Skeletal muscle satellite cell (primary cell): Measurements from ENCODE around the gene AGBL1.

Experiments
- H3K27me3 ChIP-seq: 2 replicates; pipeline ENCODE4 v1.7.0; 2013; ENCODE audit warnings: low read length; ENCODE audit not compliant: control insufficient read depth, insufficient read depth
- H3K36me3 ChIP-seq: 2 replicates; pipeline ENCODE4 v1.7.0; 2013; ENCODE audit warnings: mild to moderate bottlenecking, control low read depth, low read length; ENCODE audit not compliant: insufficient read depth
- H3K4me1 ChIP-seq: 2 replicates; pipeline ENCODE4 v1.7.0; 2013; ENCODE audit warnings: low read length; ENCODE audit not compliant: control insufficient read depth, insufficient read depth
- H3K4me2 ChIP-seq: 2 replicates; pipeline ENCODE4 v1.7.0; 2013; ENCODE audit warnings: mild to moderate bottlenecking, low read length
- H3K4me3 ChIP-seq: 2 replicates; pipeline ENCODE4 v1.7.0; 2013; ENCODE audit warnings: low read length
- H3K9ac ChIP-seq: 2 replicates; pipeline ENCODE4 v1.7.0; 2013; ENCODE audit warnings: mild to moderate bottlenecking, low read depth, low read length, moderate library complexity
- H3K9me3 ChIP-seq: replicated peaks from 2 replicates; pipeline ENCODE4 v1.7.0; 2013; ENCODE audit warnings: mild to moderate bottlenecking, control low read depth, low read length

The AGBL1 gene

GRCh38 chr15:86263230-86263629, 183.6 kb downstream of the AGBL1 start:
- Histone ChIP-seq H3K36me3 (no peaks in the 10 kb centered on the region), H3K9ac (no peak overlapping the region), H3K4me2 (no peak overlapping the region), H3K9me3 (no peaks in the 10 kb centered on the region), H3K4me1 (no peaks in the 10 kb centered on the region), H3K27me3 (no peaks in the 10 kb centered on the region), H3K4me3 (no peak overlapping the region)

GRCh38 chr15:86266896-86267484, 187.3 kb downstream of the AGBL1 start:
- no peaks in the 10 kb centered on the region for H3K27me3 ChIP-seq
- no peaks in the 10 kb centered on the region for H3K9me3 ChIP-seq
- no peak overlapping the region for H3K4me3 ChIP-seq
- no peak overlapping the region for H3K4me2 ChIP-seq
- H3K9ac ChIP-seq: no peak overlapping the region
- no peaks in the 10 kb centered on the region for H3K4me1 ChIP-seq
- H3K36me3 ChIP-seq: no peaks in the 10 kb centered on the region

GRCh38 chr15:86267892-86268291, 188.2 kb downstream of the AGBL1 start:
- Histone ChIP-seq H3K9ac (no peak overlapping the region), H3K4me1 (no peaks in the 10 kb centered on the region), H3K9me3 (no peaks in the 10 kb centered on the region), H3K4me3 (no peak overlapping the region), H3K36me3 (no peaks in the 10 kb centered on the region), H3K4me2 (no peak overlapping the region), H3K27me3 (no peaks in the 10 kb centered on the region)

- no peaks in the 10 kb centered on the region for H3K4me1 ChIP-seq
- H3K36me3 ChIP-seq: no peaks in the 10 kb centered on the region
- no peak overlapping the region for H3K9ac ChIP-seq
- no peaks in the 10 kb centered on the region for H3K27me3 ChIP-seq
- no peaks in the 10 kb centered on the region for H3K9me3 ChIP-seq
- no peak overlapping the region for H3K4me2 ChIP-seq
- no peak overlapping the region for H3K4me3 ChIP-seq
Observed at GRCh38 chr15:86268558-86268957, 188.9 kb downstream of the AGBL1 start.

GRCh38 chr15:86273309-86273708, 193.6 kb downstream of the AGBL1 start:
- no peak overlapping the region for H3K4me2 ChIP-seq
- no peak overlapping the region for H3K4me3 ChIP-seq
- no peak overlapping the region for H3K9ac ChIP-seq
- H3K36me3 ChIP-seq: no peaks in the 10 kb centered on the region
- H3K27me3 ChIP-seq: no peaks in the 10 kb centered on the region
- H3K9me3 ChIP-seq: no peaks in the 10 kb centered on the region
- no peaks in the 10 kb centered on the region for H3K4me1 ChIP-seq

- no peak overlapping the region for H3K9ac ChIP-seq
- no peak overlapping the region for H3K4me2 ChIP-seq
- no peaks in the 10 kb centered on the region for H3K9me3 ChIP-seq
- H3K4me3 ChIP-seq: no peak overlapping the region
- H3K27me3 ChIP-seq: no peaks in the 10 kb centered on the region
- H3K4me1 ChIP-seq: no peaks in the 10 kb centered on the region
- no peaks in the 10 kb centered on the region for H3K36me3 ChIP-seq
Observed at GRCh38 chr15:86275361-86275760, 195.7 kb downstream of the AGBL1 start.

GRCh38 chr15:86278586-86278985, 198.9 kb downstream of the AGBL1 start:
- H3K4me1 ChIP-seq: no peaks in the 10 kb centered on the region
- no peak overlapping the region for H3K9ac ChIP-seq
- H3K4me3 ChIP-seq: no peak overlapping the region
- H3K9me3 ChIP-seq: no peaks in the 10 kb centered on the region
- H3K27me3 ChIP-seq: no peaks in the 10 kb centered on the region
- no peak overlapping the region for H3K4me2 ChIP-seq
- H3K36me3 ChIP-seq: no peaks in the 10 kb centered on the region

- Histone ChIP-seq H3K9ac (no peak overlapping the region), H3K4me3 (no peak overlapping the region), H3K9me3 (no peaks in the 10 kb centered on the region), H3K36me3 (no peaks in the 10 kb centered on the region), H3K27me3 (no peaks in the 10 kb centered on the region), H3K4me2 (no peak overlapping the region), H3K4me1 (no peaks in the 10 kb centered on the region)
Observed at GRCh38 chr15:86284635-86285034, 205.0 kb downstream of the AGBL1 start.

- H3K4me3 ChIP-seq: no peak overlapping the region
- H3K9ac ChIP-seq: no peak overlapping the region
- no peak overlapping the region for H3K4me2 ChIP-seq
- peaks cover 5% of the 10 kb centered on the region for H3K4me1 ChIP-seq
- no peaks in the 10 kb centered on the region for H3K9me3 ChIP-seq
- H3K36me3 ChIP-seq: no peaks in the 10 kb centered on the region
- no peaks in the 10 kb centered on the region for H3K27me3 ChIP-seq
Observed at GRCh38 chr15:86295511-86295910, 215.8 kb downstream of the AGBL1 start.

GRCh38 chr15:86296769-86297168, 217.1 kb downstream of the AGBL1 start:
- Histone ChIP-seq H3K4me3 (no peak overlapping the region), H3K27me3 (no peaks in the 10 kb centered on the region), H3K9me3 (no peaks in the 10 kb centered on the region), H3K4me2 (no peak overlapping the region), H3K36me3 (no peaks in the 10 kb centered on the region), H3K9ac (no peak overlapping the region), H3K4me1 (peaks cover 5% of the 10 kb centered on the region)

- no peaks in the 10 kb centered on the region for H3K27me3 ChIP-seq
- peaks cover 5% of the 10 kb centered on the region for H3K4me1 ChIP-seq
- no peak overlapping the region for H3K9ac ChIP-seq
- H3K4me3 ChIP-seq: no peak overlapping the region
- no peak overlapping the region for H3K4me2 ChIP-seq
- H3K9me3 ChIP-seq: no peaks in the 10 kb centered on the region
- H3K36me3 ChIP-seq: no peaks in the 10 kb centered on the region
Observed at GRCh38 chr15:86300390-86301125, 220.9 kb downstream of the AGBL1 start.
